HepG2 (cell line): Measurements from ENCODE around the gene CHRNB1. TPM values are rescaled to one million over a fixed set of nuclear protein-coding genes. Genes with fewer than 3 reads are reported as not detected.
A peak's percentile ranks its signal among the peaks of the same experiment; 100 is the strongest.

Experiments
- FOXK2 ChIP-seq: fragments of 450-650 bp; IDR thresholded peaks from 2 replicates; pipeline ENCODE4 v1.6.1; 2016
- GABPA ChIP-seq, 2 experiments: IDR thresholded peaks; 2 replicates each; pipeline ENCODE4 v1.6.1; 2011 to 2016; ENCODE audit warnings: low read depth in 2 of 2, low read length in 1 of 2, missing biosample characterization in 1 of 2, missing genetic modification characterization in 1 of 2
- GFI1 ChIP-seq: sonication (generic); formaldehyde crosslinking; IDR thresholded peaks from 2 replicates; pipeline ENCODE4 v1.5.0; 2020; ENCODE audit warnings: missing genetic modification reagents, mild to moderate bottlenecking, borderline replicate concordance
- IRF2 ChIP-seq: IDR thresholded peaks from 2 replicates; pipeline ENCODE4 v1.6.1; 2018; ENCODE audit warnings: missing genetic modification reagents, missing compliant biosample characterization
- JUN ChIP-seq: sonication (generic); formaldehyde crosslinking; IDR thresholded peaks from 2 replicates; pipeline ENCODE4 v1.4.0; 2020; ENCODE audit warnings: mild to moderate bottlenecking, missing genetic modification reagents
- KDM6A ChIP-seq: IDR thresholded peaks from 2 replicates; pipeline ENCODE4 v1.6.1; 2016; ENCODE audit warnings: low read depth
- SNAI1 ChIP-seq: sonication (generic); formaldehyde crosslinking; IDR thresholded peaks from 2 replicates; pipeline ENCODE4 v1.5.0; 2020; ENCODE audit warnings: mild to moderate bottlenecking, missing genetic modification reagents, borderline replicate concordance
- ZFP37 ChIP-seq: sonication (generic); formaldehyde crosslinking; IDR thresholded peaks from 2 replicates; pipeline ENCODE4 v1.4.0; 2020; ENCODE audit warnings: missing genetic modification reagents, borderline replicate concordance
- ZNF629 ChIP-seq: sonication (generic); formaldehyde crosslinking; conservative IDR thresholded peaks from 2 replicates; pipeline ENCODE4 v1.5.0; 2020; ENCODE audit warnings: missing genetic modification reagents
- ZNF678 ChIP-seq: sonication (generic); formaldehyde crosslinking; IDR thresholded peaks from 2 replicates; pipeline ENCODE4 v1.4.0; 2020; ENCODE audit warnings: mild to moderate bottlenecking, missing genetic modification reagents
- polyA plus RNA-seq, 8 experiments: library from polyadenylated mRNA; depleted of rRNA in 3 of 8; stranded (reverse) in 7 of 8; unstranded in 1 of 8; fragments of >200 nt; fragmentation: Illumina TruSeq in 4 of 8; extraction: Trizol in 4 of 8; gene quantifications; 2 replicates each; pipeline versions ENCODE4 v1.2.1 to v1.2.3, GENCODE V29; 2011 to 2016; ENCODE audit warnings: low read depth in 4 of 8, missing spikeins in 1 of 8, mixed read lengths in 1 of 8; ENCODE audit not compliant: insufficient read depth in 1 of 8
- total RNA-seq, 5 experiments: library from RNA; depleted of rRNA; stranded (reverse); fragments of >200 nt; fragmentation: Illumina TruSeq; extraction: Trizol; gene quantifications; 2 replicates each; pipeline ENCODE4 v1.2.3, GENCODE V29; 2016; ENCODE audit warnings: low read depth in 1 of 5
- TF ChIP-seq, protein P1 (sequence below): fragments of 450-650 bp; IDR thresholded peaks from 2 replicates; pipeline ENCODE4 v1.6.1; 2016
- TF ChIP-seq, protein P2 (sequence below): sonication (generic); formaldehyde crosslinking; IDR thresholded peaks from 2 replicates; pipeline ENCODE4 v1.4.0; 2020; ENCODE audit warnings: mild to moderate bottlenecking, missing genetic modification reagents, borderline replicate concordance
- TF ChIP-seq, protein P3 (sequence below): sonication (generic); formaldehyde crosslinking; conservative IDR thresholded peaks from 2 replicates; pipeline ENCODE4 v1.4.0; 2020; ENCODE audit warnings: mild to moderate bottlenecking, missing genetic modification reagents, moderate library complexity
- TF ChIP-seq, protein P4 (sequence below): sonication (generic); formaldehyde crosslinking; IDR thresholded peaks from 2 replicates; pipeline ENCODE4 v1.8.1; 2023; ENCODE audit warnings: mild to moderate bottlenecking, inconsistent platforms, moderate library complexity, missing genetic modification reagents, borderline replicate concordance
- TF ChIP-seq, protein P5 (sequence below): sonication (generic); formaldehyde crosslinking; IDR thresholded peaks from 2 replicates; pipeline ENCODE4 v1.5.0; 2020; ENCODE audit warnings: mild to moderate bottlenecking, missing genetic modification reagents
- TF ChIP-seq, protein P6 (sequence below): sonication (generic); formaldehyde crosslinking; IDR thresholded peaks from 2 replicates; pipeline ENCODE4 v1.4.0; 2020; ENCODE audit warnings: missing genetic modification reagents

CHRNB1 gene
- total and polyA plus RNA-seq, 2 of the 13 experiments (the other 11 are each of a cell fraction or from before 2014, with no cell fraction given): 5.4 to 33.7 TPM

DNA sequence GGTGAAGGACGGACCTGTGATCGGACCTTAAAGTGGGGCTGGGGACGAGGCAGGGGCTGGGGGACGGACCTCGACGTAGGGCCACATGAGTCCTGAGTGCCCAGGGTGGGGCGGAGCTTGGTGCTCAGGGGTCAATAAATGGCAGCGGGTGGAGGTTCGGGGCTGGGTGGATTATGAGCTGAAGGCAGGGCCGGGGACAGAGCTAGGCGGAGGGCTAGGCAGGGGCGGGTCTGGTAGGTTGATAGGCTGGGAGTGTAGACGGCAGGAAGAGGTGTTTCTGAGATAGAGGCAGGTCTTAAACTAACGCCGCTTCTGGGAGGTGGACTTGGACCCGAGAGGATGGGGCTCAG lies 733 bp downstream of the CHRNB1 start (continued):
- TF ChIP-seq, protein P1, sequence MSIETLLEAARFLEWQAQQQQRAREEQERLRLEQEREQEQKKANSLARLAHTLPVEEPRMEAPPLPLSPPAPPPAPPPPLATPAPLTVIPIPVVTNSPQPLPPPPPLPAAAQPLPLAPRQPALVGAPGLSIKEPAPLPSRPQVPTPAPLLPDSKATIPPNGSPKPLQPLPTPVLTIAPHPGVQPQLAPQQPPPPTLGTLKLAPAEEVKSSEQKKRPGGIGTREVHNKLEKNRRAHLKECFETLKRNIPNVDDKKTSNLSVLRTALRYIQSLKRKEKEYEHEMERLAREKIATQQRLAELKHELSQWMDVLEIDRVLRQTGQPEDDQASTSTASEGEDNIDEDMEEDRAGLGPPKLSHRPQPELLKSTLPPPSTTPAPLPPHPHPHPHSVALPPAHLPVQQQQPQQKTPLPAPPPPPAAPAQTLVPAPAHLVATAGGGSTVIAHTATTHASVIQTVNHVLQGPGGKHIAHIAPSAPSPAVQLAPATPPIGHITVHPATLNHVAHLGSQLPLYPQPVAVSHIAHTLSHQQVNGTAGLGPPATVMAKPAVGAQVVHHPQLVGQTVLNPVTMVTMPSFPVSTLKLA: no peak
- TF ChIP-seq KDM6A (CRISPR knock-in tag): no peak
- TF ChIP-seq, protein P2, sequence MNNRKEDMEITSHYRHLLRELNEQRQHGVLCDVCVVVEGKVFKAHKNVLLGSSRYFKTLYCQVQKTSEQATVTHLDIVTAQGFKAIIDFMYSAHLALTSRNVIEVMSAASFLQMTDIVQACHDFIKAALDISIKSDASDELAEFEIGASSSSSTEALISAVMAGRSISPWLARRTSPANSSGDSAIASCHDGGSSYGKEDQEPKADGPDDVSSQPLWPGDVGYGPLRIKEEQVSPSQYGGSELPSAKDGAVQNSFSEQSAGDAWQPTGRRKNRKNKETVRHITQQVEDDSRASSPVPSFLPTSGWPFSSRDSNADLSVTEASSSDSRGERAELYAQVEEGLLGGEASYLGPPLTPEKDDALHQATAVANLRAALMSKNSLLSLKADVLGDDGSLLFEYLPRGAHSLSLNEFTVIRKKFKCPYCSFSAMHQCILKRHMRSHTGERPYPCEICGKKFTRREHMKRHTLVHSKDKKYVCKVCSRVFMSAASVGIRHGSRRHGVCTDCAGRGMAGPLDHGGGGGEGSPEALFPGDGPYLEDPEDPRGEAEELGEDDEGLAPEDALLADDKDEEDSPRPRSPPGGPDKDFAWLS (CRISPR knock-in tag): no peak
- TF ChIP-seq FOXK2: no peak
- 0 out of 2 replicates have a peak, but pooled peaks have one; percentile 31 for TF ChIP-seq ZFP37
- TF ChIP-seq, protein P3, sequence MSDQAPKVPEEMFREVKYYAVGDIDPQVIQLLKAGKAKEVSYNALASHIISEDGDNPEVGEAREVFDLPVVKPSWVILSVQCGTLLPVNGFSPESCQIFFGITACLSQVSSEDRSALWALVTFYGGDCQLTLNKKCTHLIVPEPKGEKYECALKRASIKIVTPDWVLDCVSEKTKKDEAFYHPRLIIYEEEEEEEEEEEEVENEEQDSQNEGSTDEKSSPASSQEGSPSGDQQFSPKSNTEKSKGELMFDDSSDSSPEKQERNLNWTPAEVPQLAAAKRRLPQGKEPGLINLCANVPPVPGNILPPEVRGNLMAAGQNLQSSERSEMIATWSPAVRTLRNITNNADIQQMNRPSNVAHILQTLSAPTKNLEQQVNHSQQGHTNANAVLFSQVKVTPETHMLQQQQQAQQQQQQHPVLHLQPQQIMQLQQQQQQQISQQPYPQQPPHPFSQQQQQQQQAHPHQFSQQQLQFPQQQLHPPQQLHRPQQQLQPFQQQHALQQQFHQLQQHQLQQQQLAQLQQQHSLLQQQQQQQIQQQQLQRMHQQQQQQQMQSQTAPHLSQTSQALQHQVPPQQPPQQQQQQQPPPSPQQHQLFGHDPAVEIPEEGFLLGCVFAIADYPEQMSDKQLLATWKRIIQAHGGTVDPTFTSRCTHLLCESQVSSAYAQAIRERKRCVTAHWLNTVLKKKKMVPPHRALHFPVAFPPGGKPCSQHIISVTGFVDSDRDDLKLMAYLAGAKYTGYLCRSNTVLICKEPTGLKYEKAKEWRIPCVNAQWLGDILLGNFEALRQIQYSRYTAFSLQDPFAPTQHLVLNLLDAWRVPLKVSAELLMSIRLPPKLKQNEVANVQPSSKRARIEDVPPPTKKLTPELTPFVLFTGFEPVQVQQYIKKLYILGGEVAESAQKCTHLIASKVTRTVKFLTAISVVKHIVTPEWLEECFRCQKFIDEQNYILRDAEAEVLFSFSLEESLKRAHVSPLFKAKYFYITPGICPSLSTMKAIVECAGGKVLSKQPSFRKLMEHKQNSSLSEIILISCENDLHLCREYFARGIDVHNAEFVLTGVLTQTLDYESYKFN (CRISPR knock-in tag): no peak
- TF ChIP-seq, protein P4, sequence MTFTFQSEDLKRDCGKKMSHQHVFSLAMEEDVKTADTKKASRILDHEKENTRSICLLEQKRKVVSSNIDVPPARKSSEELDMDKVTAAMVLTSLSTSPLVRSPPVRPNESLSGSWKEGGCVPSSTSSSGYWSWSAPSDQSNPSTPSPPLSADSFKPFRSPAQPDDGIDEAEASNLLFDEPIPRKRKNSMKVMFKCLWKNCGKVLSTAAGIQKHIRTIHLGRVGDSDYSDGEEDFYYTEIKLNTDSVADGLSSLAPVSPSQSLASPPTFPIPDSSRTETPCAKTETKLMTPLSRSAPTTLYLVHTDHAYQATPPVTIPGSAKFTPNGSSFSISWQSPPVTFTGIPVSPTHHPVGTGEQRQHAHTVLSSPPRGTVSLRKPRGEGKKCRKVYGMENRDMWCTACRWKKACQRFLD (CRISPR knock-in tag): no peak
- TF ChIP-seq ZNF678: no peak
- no peak for TF ChIP-seq JUN (CRISPR knock-in tag)
- 0 out of 2 replicates have a peak, but pooled peaks have one; percentile 16 for TF ChIP-seq ZNF629 (CRISPR knock-in tag)
- TF ChIP-seq, protein P5, sequence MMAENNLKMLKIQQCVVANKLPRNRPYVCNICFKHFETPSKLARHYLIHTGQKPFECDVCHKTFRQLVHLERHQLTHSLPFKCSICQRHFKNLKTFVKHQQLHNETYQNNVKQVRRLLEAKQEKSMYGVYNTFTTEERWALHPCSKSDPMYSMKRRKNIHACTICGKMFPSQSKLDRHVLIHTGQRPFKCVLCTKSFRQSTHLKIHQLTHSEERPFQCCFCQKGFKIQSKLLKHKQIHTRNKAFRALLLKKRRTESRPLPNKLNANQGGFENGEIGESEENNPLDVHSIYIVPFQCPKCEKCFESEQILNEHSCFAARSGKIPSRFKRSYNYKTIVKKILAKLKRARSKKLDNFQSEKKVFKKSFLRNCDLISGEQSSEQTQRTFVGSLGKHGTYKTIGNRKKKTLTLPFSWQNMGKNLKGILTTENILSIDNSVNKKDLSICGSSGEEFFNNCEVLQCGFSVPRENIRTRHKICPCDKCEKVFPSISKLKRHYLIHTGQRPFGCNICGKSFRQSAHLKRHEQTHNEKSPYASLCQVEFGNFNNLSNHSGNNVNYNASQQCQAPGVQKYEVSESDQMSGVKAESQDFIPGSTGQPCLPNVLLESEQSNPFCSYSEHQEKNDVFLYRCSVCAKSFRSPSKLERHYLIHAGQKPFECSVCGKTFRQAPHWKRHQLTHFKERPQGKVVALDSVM (CRISPR knock-in tag): peak; percentile 4; the same call in 1 of the 2 replicates
- TF ChIP-seq, protein P6, sequence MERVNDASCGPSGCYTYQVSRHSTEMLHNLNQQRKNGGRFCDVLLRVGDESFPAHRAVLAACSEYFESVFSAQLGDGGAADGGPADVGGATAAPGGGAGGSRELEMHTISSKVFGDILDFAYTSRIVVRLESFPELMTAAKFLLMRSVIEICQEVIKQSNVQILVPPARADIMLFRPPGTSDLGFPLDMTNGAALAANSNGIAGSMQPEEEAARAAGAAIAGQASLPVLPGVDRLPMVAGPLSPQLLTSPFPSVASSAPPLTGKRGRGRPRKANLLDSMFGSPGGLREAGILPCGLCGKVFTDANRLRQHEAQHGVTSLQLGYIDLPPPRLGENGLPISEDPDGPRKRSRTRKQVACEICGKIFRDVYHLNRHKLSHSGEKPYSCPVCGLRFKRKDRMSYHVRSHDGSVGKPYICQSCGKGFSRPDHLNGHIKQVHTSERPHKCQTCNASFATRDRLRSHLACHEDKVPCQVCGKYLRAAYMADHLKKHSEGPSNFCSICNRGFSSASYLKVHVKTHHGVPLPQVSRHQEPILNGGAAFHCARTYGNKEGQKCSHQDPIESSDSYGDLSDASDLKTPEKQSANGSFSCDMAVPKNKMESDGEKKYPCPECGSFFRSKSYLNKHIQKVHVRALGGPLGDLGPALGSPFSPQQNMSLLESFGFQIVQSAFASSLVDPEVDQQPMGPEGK (CRISPR knock-in tag): no peak
- no peak for TF ChIP-seq SNAI1
- TF ChIP-seq GFI1 (CRISPR knock-in tag): no peak
- TF ChIP-seq GABPA (IDR thresholded peaks at IDR 0.05; ENCODE audit: low read depth, low read length): no peak
- no peak for TF ChIP-seq GABPA (CRISPR knock-in tag; IDR thresholded peaks at IDR 0.05; ENCODE audit: low read depth)
- TF ChIP-seq IRF2 (CRISPR knock-in tag): no peak
